ENCODE results near the gene NUDT2. TPM values are rescaled to one million over a fixed set of nuclear protein-coding genes. Genes with fewer than 3 reads are reported as not detected.
"Not testable (repeated sequence)": the region's sequence is repeated elsewhere in the genome, so short reads cannot be mapped to it uniquely, and the experiment has no call there.

The NUDT2 gene
- total RNA-seq, 1 donor from 2014 or later = 50.3 TPM

DNA sequence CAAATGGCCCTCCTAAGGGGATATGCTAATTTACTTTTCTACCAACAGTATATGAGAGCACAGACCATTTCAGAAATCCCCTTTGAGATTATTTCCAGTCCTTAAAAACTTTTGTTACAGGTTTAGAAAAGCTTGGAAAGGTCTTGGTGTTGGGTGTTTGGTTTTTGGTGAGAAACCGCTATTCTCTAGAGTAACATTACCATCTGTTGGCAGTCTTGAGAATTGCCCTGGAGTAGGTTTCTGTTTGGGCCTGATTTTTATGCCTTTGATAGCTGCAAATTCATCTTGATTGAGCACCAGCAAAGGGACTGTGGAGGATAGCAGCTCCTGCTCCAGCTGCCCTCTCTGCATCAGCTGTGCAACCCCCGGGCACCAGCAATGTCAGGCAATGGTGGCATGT lies 8.0 kb downstream of the NUDT2 start:
- Histone ChIP-seq H3K4me3 (ENCODE audit: low read depth, low read length) (no peak overlapping the region), H3K27me3 (ENCODE audit: control insufficient read depth, insufficient read depth, low read length) (no peaks in the 10 kb centered on the region), H3K36me3 (ENCODE audit: control insufficient read depth, insufficient read depth, low read length) (peaks cover 21% of the 10 kb centered on the region)
- FAIRE-seq (no peak), DNase-seq (ENCODE audit: low read depth) (peak; percentile 4)
- TF ChIP-seq, protein P1, sequence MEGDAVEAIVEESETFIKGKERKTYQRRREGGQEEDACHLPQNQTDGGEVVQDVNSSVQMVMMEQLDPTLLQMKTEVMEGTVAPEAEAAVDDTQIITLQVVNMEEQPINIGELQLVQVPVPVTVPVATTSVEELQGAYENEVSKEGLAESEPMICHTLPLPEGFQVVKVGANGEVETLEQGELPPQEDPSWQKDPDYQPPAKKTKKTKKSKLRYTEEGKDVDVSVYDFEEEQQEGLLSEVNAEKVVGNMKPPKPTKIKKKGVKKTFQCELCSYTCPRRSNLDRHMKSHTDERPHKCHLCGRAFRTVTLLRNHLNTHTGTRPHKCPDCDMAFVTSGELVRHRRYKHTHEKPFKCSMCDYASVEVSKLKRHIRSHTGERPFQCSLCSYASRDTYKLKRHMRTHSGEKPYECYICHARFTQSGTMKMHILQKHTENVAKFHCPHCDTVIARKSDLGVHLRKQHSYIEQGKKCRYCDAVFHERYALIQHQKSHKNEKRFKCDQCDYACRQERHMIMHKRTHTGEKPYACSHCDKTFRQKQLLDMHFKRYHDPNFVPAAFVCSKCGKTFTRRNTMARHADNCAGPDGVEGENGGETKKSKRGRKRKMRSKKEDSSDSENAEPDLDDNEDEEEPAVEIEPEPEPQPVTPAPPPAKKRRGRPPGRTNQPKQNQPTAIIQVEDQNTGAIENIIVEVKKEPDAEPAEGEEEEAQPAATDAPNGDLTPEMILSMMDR (IDR thresholded peaks at IDR 0.05; ENCODE audit: insufficient read depth, low read length, severe bottlenecking) = peak; percentile 5

DNA sequence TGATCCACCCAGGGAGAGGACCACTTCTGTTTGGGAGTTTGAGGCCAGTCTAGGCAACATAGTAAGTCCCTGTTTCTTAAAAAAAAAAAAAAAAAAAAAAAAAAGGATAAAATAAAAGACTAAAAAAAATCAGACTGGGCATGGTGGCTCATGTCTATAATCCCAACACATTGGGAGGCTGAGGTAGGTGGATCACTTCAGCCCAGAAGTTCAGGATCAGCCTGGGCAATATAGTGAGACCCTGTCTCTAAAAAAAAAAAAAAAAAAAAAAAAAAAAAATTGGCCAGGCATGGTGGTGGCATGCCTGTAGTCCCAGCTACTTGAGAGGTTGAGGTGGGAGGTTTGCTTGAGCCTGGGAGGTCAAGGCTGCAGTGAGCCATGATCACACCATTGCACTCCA lies 8.7 kb downstream of the NUDT2 start:
- H3K4me3 ChIP-seq (ENCODE audit: low read depth, low read length); H3K27me3 ChIP-seq (ENCODE audit: control insufficient read depth, insufficient read depth, low read length); FAIRE-seq; DNase-seq (ENCODE audit: low read depth): not testable (repeated sequence)
- H3K36me3 ChIP-seq (ENCODE audit: control insufficient read depth, insufficient read depth, low read length) = peaks cover 21% of the 10 kb centered on the region

- Histone ChIP-seq H3K4me3 (ENCODE audit: low read depth, low read length) (no peak overlapping the region), H3K36me3 (ENCODE audit: control insufficient read depth, insufficient read depth, low read length) (peaks cover 23% of the 10 kb centered on the region), H3K27me3 (ENCODE audit: control insufficient read depth, insufficient read depth, low read length) (no peaks in the 10 kb centered on the region)
- DNase-seq (ENCODE audit: low read depth) (no peak), FAIRE-seq (no peak)
- TF ChIP-seq, protein P1 (IDR thresholded peaks at IDR 0.05; ENCODE audit: insufficient read depth, low read length, severe bottlenecking) = no peak
Measured at GRCh38 chr9:34338665-34339385, 9.5 kb downstream of the NUDT2 start.

DNA sequence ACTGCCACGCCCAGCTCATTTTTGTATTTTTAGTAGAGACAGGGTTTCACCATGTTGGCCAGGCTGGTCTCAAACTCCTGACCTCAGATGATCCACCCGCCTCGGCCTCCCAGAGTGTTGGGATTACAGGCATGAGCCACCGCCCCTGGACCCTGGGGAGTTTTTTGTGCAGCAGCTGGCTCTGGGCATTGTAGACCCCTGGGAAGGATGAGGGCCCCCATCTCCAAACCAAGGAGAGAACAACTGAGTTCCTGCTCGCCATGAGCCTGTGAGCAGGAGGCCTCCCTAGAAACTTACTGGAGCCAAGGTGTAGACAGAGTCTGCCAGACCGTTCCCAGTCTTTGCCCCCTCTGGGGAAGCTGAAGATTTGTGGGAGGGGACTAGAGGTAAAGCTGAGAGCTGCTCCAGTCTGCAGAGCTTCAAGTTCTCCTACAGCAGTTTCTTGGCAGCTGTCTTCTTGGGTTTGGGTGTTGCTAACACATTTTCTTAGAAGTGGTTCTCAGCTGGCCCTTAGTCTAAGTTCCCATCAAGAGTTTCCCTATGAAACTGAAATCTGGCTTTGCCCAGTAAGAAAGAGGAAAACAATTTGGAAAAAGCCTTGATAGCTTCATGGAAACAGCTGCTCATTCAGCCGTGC lies 12.4 kb downstream of the NUDT2 start:
- TF ChIP-seq, protein P1 (IDR thresholded peaks at IDR 0.05; ENCODE audit: insufficient read depth, low read length, severe bottlenecking) = no peak
- peaks cover 22% of the 10 kb centered on the region for H3K36me3 ChIP-seq (ENCODE audit: control insufficient read depth, insufficient read depth, low read length)
- DNase-seq (ENCODE audit: low read depth) = no peak
- no peak for FAIRE-seq
- H3K27me3 ChIP-seq (ENCODE audit: control insufficient read depth, insufficient read depth, low read length) = no peaks in the 10 kb centered on the region
- H3K4me3 ChIP-seq (ENCODE audit: low read depth, low read length) = no peak overlapping the region

- Histone ChIP-seq H3K36me3 (ENCODE audit: control insufficient read depth, insufficient read depth, low read length) (peaks cover 18% of the 10 kb centered on the region), H3K4me3 (ENCODE audit: low read depth, low read length) (no peak overlapping the region), H3K27me3 (ENCODE audit: control insufficient read depth, insufficient read depth, low read length) (no peaks in the 10 kb centered on the region)
- TF ChIP-seq, protein P1 (IDR thresholded peaks at IDR 0.05; ENCODE audit: insufficient read depth, low read length, severe bottlenecking) = no peak
- no peak for FAIRE-seq
- DNase-seq (ENCODE audit: low read depth) = no peak
Measured at GRCh38 chr9:34343090-34343489, 13.7 kb downstream of the NUDT2 start.

DNA sequence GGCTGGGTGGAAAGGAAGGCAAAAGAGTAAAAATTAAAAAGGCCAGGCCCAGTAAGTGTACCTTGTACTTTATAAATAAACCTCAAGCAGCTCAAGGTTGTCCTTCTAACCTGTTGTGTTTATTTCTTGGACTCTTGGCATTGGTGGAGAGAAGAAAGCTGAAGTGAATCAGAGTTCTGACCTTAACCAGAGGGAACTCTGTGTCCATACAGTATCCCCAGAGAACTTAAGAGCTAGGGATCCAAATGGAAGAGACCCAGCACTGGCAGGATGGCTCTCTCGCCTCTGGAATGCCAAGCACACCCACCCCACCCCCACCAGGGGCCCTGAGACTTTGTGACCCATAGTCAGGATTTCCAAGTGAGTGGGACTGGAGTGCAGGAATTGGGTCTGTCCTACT lies 14.2 kb downstream of the NUDT2 start:
- DNase-seq (ENCODE audit: low read depth) (no peak), FAIRE-seq (no peak)
- H3K36me3 ChIP-seq (ENCODE audit: control insufficient read depth, insufficient read depth, low read length) = peaks cover 17% of the 10 kb centered on the region
- H3K4me3 ChIP-seq (ENCODE audit: low read depth, low read length) = no peak overlapping the region
- H3K27me3 ChIP-seq (ENCODE audit: control insufficient read depth, insufficient read depth, low read length) = no peaks in the 10 kb centered on the region
- TF ChIP-seq, protein P1 (IDR thresholded peaks at IDR 0.05; ENCODE audit: insufficient read depth, low read length, severe bottlenecking) = no peak

Measured in bronchial epithelial cell (primary cell).